GM23338 (cell line): ENCODE data around the gene FUNDC2. TPM values are rescaled to one million over a fixed set of nuclear protein-coding genes. Genes with fewer than 3 reads are reported as not detected.

Experiments
- ATAC-seq: fragments of 200-7000 bp; cut with Tn5 transposase; 3 replicates; pipeline ENCODE4 v1.9.1; 2020
- DNase-seq: peaks from one replicate; pipeline ENCODE4 v3.0.0-alpha.2; 2015; ENCODE audit warnings: low spot score
- H2AFZ ChIP-seq: fragments of 200-600 bp; sonication (generic); 2 replicates; pipeline ENCODE4 v1.8.0; 2016; ENCODE audit warnings: antibody characterized with exemption, mild to moderate bottlenecking, moderate library complexity
- H3F3A ChIP-seq: fragments of 200-600 bp; sonication (generic); replicated peaks from 2 replicates; pipeline ENCODE4 v1.8.0; 2017; ENCODE audit warnings: antibody characterized with exemption, mixed run types, low read depth
- H3K27ac ChIP-seq: fragments of 200-600 bp; sonication (generic); 2 replicates; pipeline ENCODE4 v1.6.1; 2016; ENCODE audit warnings: low read depth
- H3K27me3 ChIP-seq: fragments of 200-600 bp; sonication (generic); 2 replicates; pipeline ENCODE4 v1.8.0; 2016; ENCODE audit warnings: mild to moderate bottlenecking, mixed run types, moderate library complexity; ENCODE audit not compliant: insufficient read depth
- H3K36me3 ChIP-seq: fragments of 200-600 bp; sonication (generic); 2 replicates; pipeline ENCODE4 v1.8.0; 2016; ENCODE audit warnings: mild to moderate bottlenecking; ENCODE audit not compliant: insufficient read depth
- H3K4me1 ChIP-seq: fragments of 200-600 bp; sonication (generic); 2 replicates; pipeline ENCODE4 v1.8.0; 2016; ENCODE audit warnings: mild to moderate bottlenecking, moderate library complexity; ENCODE audit not compliant: insufficient read depth
- H3K4me2 ChIP-seq: fragments of 200-600 bp; sonication (generic); 2 replicates; pipeline ENCODE4 v1.7.1; 2017; ENCODE audit warnings: mixed run types
- H3K4me3 ChIP-seq: fragments of 200-600 bp; sonication (generic); 2 replicates; pipeline ENCODE4 v1.6.1; 2016; ENCODE audit warnings: mixed run types
- H3K79me2 ChIP-seq: fragments of 200-600 bp; sonication (generic); replicated peaks from 2 replicates; pipeline ENCODE4 v1.8.0; 2017; ENCODE audit warnings: mild to moderate bottlenecking; ENCODE audit not compliant: insufficient read depth
- H3K9me2 ChIP-seq: fragments of 200-600 bp; sonication (generic); 2 replicates; pipeline ENCODE4 v1.8.0; 2017; ENCODE audit not compliant: insufficient read depth
- H4K20me1 ChIP-seq: fragments of 200-600 bp; sonication (generic); replicated peaks from 2 replicates; pipeline ENCODE4 v1.8.0; 2017; ENCODE audit warnings: mild to moderate bottlenecking; ENCODE audit not compliant: insufficient read depth
- H3K27ac Mint-ChIP-seq: 2 replicates; pipeline ENCODE4 v1.8.0; 2020; ENCODE audit warnings: inconsistent platforms, mild to moderate bottlenecking, moderate library complexity, mixed read lengths
- H3K27me3 Mint-ChIP-seq: 3 replicates; pipeline ENCODE4 v1.8.0; 2022; ENCODE audit warnings: low read depth, mild to moderate bottlenecking, moderate library complexity, mixed read lengths, inconsistent platforms; ENCODE audit not compliant: insufficient read depth, poor library complexity
- H3K36me3 Mint-ChIP-seq: 3 replicates; pipeline ENCODE4 v1.8.0; 2021; ENCODE audit warnings: low read depth, mild to moderate bottlenecking, inconsistent platforms, moderate library complexity, mixed read lengths
- H3K4me1 Mint-ChIP-seq: 3 replicates; pipeline ENCODE4 v1.8.0; 2020; ENCODE audit warnings: mild to moderate bottlenecking, inconsistent platforms, mixed read lengths
- H3K4me3 Mint-ChIP-seq: 3 replicates; pipeline ENCODE4 v1.8.0; 2021; ENCODE audit warnings: moderate library complexity, mild to moderate bottlenecking, inconsistent platforms, mixed read lengths
- H3K9me3 Mint-ChIP-seq: 3 replicates; pipeline ENCODE4 v1.8.0; 2020; ENCODE audit warnings: moderate library complexity, mild to moderate bottlenecking, inconsistent platforms, mixed read lengths
- CREB1 ChIP-seq: fragments of 250-450 bp; sonication (Bioruptor Pico); IDR thresholded peaks from 2 replicates; pipeline ENCODE4 v1.5.0; 2020; ENCODE audit warnings: low read depth, mild to moderate bottlenecking, moderate library complexity
- CTCF ChIP-seq, 2 experiments: fragments of 200-600 bp in 1 of 2; sonication (generic) in 1 of 2; conservative IDR thresholded peaks; 2 replicates each; pipeline versions ENCODE4 v1.5.1 to v1.6.1; 2016 to 2017; ENCODE audit warnings: antibody characterized with exemption in 2 of 2, low read depth in 2 of 2, mild to moderate bottlenecking in 2 of 2, moderate library complexity in 1 of 2
- EZH2 ChIP-seq: fragments of 200-600 bp; sonication (generic); IDR thresholded peaks from one replicate; pipeline ENCODE4 v1.8.0; 2017; ENCODE audit warnings: antibody characterized with exemption, mild to moderate bottlenecking, low read depth; ENCODE audit not compliant: unreplicated experiment
- EZH2phosphoT487 ChIP-seq: fragments of 200-600 bp; sonication (generic); IDR thresholded peaks from one replicate; pipeline ENCODE4 v1.8.1; 2018; ENCODE audit warnings: antibody characterized with exemption; ENCODE audit not compliant: unreplicated experiment
- POLR2AphosphoS5 ChIP-seq: IDR thresholded peaks from 2 replicates; pipeline ENCODE4 v1.6.1; 2016; ENCODE audit warnings: antibody characterized with exemption, low read depth
- REST ChIP-seq: IDR thresholded peaks from one replicate; pipeline ENCODE4 v1.6.1; 2018; ENCODE audit warnings: antibody characterized with exemption; ENCODE audit not compliant: unreplicated experiment
- STAT1 ChIP-seq: IDR thresholded peaks from one replicate; pipeline ENCODE4 v1.6.1; 2016; ENCODE audit warnings: antibody characterized with exemption; ENCODE audit not compliant: unreplicated experiment
- ZNF114 ChIP-seq: fragments of 250-450 bp; sonication (Bioruptor Pico); IDR thresholded peaks from 2 replicates; pipeline ENCODE4 v1.5.0; 2020; ENCODE audit warnings: mild to moderate bottlenecking, moderate library complexity
- polyA plus RNA-seq: library from polyadenylated mRNA; unstranded; fragments of >200 nt; fragmentation: Nextera tagmentation; extraction: Ambion mirVana; gene quantifications from 2 replicates; pipeline ENCODE4 v1.2.1, GENCODE V29; 2016
- total RNA-seq: library from RNA; depleted of rRNA; stranded (reverse); fragments of >200 nt; shearing (Covaris generic); gene quantifications from 2 replicates; pipeline ENCODE4 v1.2.3, GENCODE V29; 2014
- TF ChIP-seq, protein P1 (sequence below): fragments of 250-450 bp; sonication (Bioruptor Pico); IDR thresholded peaks from 2 replicates; pipeline ENCODE4 v1.5.0; 2020; ENCODE audit warnings: mild to moderate bottlenecking, moderate library complexity

The FUNDC2 gene
- total and polyA plus RNA-seq, 2 experiments from 2014 or later = 28.6 to 58.5 TPM

GRCh38 chrX:155068165-155068564 is 41.5 kb downstream of the FUNDC2 start:
- Histone ChIP-seq H3K27me3 (no peaks in the 10 kb centered on the region), H3K36me3 (no peaks in the 10 kb centered on the region), H3F3A (no peaks in the 10 kb centered on the region), H2AFZ (no peak overlapping the region), H3K4me2 (no peak overlapping the region), H3K79me2 (peaks cover 19% of the 10 kb centered on the region), H3K27ac (no peak overlapping the region), H3K4me1 (no peaks in the 10 kb centered on the region; the same call in 1 of the 2 replicates), H4K20me1 (no peaks in the 10 kb centered on the region), H3K4me3 (no peak overlapping the region), H3K9me2 (no peaks in the 10 kb centered on the region)
- no peaks in the 10 kb centered on the region for H3K27me3 Mint-ChIP-seq
- DNase-seq (no peak), ATAC-seq (no peak)
- TF ChIP-seq EZH2phosphoT487 (no peak), ZNF114 (no peak), CTCF (conservative IDR thresholded peaks at IDR 0.05; ENCODE audit: low read depth in 2 of 2) (no peak), REST (no peak), CREB1 (no peak), EZH2 (no peak), POLR2AphosphoS5 (no peak), STAT1 (no peak)
- TF ChIP-seq, protein P1, sequence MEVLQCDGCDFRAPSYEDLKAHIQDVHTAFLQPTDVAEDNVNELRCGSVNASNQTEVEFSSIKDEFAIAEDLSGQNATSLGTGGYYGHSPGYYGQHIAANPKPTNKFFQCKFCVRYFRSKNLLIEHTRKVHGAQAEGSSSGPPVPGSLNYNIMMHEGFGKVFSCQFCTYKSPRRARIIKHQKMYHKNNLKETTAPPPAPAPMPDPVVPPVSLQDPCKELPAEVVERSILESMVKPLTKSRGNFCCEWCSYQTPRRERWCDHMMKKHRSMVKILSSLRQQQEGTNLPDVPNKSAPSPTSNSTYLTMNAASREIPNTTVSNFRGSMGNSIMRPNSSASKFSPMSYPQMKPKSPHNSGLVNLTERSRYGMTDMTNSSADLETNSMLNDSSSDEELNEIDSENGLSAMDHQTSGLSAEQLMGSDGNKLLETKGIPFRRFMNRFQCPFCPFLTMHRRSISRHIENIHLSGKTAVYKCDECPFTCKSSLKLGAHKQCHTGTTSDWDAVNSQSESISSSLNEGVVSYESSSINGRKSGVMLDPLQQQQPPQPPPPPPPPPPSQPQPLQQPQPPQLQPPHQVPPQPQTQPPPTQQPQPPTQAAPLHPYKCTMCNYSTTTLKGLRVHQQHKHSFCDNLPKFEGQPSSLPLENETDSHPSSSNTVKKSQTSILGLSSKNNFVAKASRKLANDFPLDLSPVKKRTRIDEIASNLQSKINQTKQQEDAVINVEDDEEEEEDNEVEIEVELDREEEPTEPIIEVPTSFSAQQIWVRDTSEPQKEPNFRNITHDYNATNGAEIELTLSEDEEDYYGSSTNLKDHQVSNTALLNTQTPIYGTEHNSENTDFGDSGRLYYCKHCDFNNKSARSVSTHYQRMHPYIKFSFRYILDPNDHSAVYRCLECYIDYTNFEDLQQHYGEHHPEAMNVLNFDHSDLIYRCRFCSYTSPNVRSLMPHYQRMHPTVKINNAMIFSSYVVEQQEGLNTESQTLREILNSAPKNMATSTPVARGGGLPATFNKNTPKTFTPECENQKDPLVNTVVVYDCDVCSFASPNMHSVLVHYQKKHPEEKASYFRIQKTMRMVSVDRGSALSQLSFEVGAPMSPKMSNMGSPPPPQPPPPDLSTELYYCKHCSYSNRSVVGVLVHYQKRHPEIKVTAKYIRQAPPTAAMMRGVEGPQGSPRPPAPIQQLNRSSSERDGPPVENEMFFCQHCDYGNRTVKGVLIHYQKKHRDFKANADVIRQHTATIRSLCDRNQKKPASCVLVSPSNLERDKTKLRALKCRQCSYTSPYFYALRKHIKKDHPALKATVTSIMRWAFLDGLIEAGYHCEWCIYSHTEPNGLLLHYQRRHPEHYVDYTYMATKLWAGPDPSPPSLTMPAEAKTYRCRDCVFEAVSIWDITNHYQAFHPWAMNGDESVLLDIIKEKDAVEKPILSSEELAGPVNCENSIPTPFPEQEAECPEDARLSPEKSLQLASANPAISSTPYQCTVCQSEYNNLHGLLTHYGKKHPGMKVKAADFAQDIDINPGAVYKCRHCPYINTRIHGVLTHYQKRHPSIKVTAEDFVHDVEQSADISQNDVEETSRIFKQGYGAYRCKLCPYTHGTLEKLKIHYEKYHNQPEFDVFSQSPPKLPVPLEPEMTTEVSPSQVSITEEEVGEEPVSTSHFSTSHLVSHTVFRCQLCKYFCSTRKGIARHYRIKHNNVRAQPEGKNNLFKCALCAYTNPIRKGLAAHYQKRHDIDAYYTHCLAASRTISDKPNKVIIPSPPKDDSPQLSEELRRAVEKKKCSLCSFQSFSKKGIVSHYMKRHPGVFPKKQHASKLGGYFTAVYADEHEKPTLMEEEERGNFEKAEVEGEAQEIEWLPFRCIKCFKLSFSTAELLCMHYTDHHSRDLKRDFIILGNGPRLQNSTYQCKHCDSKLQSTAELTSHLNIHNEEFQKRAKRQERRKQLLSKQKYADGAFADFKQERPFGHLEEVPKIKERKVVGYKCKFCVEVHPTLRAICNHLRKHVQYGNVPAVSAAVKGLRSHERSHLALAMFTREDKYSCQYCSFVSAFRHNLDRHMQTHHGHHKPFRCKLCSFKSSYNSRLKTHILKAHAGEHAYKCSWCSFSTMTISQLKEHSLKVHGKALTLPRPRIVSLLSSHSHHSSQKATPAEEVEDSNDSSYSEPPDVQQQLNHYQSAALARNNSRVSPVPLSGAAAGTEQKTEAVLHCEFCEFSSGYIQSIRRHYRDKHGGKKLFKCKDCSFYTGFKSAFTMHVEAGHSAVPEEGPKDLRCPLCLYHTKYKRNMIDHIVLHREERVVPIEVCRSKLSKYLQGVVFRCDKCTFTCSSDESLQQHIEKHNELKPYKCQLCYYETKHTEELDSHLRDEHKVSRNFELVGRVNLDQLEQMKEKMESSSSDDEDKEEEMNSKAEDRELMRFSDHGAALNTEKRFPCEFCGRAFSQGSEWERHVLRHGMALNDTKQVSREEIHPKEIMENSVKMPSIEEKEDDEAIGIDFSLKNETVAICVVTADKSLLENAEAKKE (CRISPR knock-in tag) = no peak
- no peak overlapping the region for H3K4me3 Mint-ChIP-seq
- H3K27ac Mint-ChIP-seq = no peak overlapping the region
- peaks cover 4% of the 10 kb centered on the region; the same call in 2 of the 3 replicates for H3K36me3 Mint-ChIP-seq
- no peaks in the 10 kb centered on the region for H3K9me3 Mint-ChIP-seq
- H3K4me1 Mint-ChIP-seq = no peaks in the 10 kb centered on the region; the same call in 2 of the 3 replicates
